T-helper 9 cell (primary cell): ENCODE measurements around the gene PKD2L2.
A peak's percentile ranks its signal among the peaks of the same experiment; 100 is the strongest.
"Not testable (repeated sequence)": the region's sequence is repeated elsewhere in the genome, so short reads cannot be mapped to it uniquely, and the experiment has no call there.

Experiments
- DNase-seq: peaks from one replicate; pipeline ENCODE4 v3.0.0-alpha.2; 2020
- total RNA-seq, 2 donors: gene quantifications; one replicate each; lab custom pipeline; 2026; lab: John Stamatoyannopoulos, UW

PKD2L2 gene
- total RNA-seq: 0.07 to 0.24 reads per million in 2 donors

GRCh38 chr5:137888863-137889759, at the start of gene PKD2L2:
Gene PKD2L2 (plus strand): TSS chr5:137889457. CDS start chr5:137889492, 35 bp downstream.
- DNase-seq: peak; percentile 59

- no peak for DNase-seq
Observed at GRCh38 chr5:137842296-137842695, 47.0 kb upstream of the PKD2L2 start.

- no peak for DNase-seq
Observed at GRCh38 chr5:137843676-137844299, 45.5 kb upstream of the PKD2L2 start.

GRCh38 chr5:137845472-137845871, 43.8 kb upstream of the PKD2L2 start:
- no peak for DNase-seq

DNA sequence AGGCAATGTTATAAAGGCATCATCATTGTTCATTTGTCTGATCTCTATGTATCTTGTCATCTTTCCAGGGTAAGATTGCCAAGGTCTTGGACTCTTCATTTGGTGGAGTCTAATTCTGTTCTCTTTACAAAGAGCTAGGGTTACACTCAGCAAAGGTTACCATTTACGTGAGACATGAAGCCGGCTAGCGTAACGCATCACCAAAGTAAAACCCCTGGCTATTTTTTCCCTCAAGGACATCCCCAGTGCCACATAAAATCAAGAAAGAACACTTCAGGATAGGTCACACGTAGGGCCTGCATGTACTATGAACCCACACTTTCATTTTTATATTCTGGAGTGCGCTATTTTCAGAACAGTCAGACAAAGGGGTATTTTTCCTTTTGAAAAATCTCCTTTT, 41.6 kb upstream of the PKD2L2 start:
- no peak for DNase-seq

GRCh38 chr5:137853165-137853564, 36.1 kb upstream of the PKD2L2 start:
- not testable (repeated sequence) for DNase-seq

DNA sequence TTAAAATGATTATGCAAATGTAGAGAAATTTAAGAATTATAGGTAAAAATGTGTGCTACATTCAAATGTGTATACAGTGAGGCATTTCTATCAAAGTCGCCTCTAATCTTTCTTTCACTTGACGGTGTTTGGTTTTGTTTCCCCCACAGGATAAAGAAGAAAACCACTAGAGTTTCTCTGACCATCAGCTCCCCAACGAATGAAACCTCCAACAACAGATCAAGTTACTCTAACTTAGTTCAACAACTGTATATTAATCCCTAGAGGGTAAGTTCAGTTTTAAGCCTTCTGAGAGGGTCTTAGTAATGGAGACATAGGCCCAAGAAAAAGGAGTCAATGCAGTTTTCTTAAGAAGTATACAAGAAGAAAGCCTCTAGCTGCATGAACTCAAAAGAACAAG, 33.1 kb upstream of the PKD2L2 start:
- DNase-seq: no peak

DNA sequence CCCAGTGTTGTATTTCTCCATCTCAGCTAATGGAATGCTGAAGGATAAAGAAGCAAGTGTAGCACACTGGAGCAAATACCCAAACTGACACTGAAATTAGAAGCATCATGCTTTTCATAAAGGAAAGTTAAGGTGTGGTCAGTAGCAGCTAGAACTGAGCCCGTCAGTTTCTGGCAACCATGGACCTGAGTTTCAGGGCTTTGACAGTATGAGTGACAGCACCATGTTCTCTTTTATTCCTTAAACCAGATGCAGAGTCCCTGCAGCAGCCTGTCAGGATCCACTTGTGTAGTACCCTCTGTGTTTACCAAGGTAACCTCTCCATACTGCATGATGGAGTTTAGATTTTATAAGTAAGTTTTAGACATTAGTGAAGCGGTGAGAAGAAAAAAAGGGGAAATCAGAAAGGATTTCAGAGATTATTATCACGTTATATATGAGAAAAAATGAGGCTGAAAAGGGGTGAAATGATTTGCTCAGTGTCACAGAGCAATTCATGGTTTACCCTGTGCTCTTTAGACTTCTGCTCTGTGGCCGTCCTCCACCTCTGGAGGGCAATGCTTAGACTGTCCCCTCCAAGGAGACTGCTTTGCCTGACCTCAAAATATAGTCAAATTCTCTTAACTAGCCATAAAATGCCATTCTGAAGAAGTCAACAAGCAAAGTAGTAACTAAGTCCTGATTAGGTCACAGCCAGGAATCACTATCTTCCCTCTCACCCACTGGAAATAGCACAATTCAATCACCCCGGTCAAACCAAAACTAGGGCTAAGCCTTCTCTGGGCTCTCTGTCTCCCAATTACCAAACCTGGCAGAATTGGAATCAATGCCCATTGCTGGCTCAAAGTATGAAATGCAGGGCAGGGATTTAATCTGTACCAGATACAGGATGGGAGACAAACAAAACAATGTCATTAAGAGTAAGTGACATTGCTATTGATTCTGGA, 32.1 kb upstream of the PKD2L2 start:
- no peak for DNase-seq

DNA sequence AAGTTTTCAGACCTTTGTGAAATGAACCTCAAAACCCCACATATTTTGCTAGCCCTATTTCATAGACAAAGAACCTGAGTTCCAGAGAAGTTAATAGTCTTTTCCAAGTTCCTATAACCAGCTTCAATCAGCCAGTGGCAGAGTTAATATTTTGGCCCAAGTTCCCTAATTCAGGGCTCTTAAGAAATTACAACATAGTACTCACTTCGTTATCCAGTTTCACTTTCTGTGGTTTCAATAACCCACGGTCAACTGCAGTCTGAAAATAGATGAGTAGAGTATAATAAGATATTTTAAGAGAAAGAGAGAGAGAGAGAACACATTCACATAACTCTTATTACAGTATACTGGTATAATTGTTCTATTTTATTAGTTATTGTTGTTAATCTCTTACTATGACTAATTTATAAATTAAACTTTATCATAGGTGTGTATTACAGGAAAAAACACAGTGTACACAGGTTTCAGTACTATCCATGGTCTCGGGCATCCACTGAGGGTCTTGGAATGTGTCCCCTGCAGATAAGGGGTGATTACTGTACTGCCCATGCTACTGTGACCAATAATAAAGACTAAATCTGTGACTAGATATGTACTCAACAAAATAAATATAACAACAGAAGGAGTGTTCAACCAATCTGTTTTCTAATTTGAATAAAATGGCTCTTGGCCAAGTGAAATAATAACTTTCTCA, 30.9 kb upstream of the PKD2L2 start:
- DNase-seq: no peak

- DNase-seq: no peak
Observed at GRCh38 chr5:137858954-137859353, 30.3 kb upstream of the PKD2L2 start.

DNA sequence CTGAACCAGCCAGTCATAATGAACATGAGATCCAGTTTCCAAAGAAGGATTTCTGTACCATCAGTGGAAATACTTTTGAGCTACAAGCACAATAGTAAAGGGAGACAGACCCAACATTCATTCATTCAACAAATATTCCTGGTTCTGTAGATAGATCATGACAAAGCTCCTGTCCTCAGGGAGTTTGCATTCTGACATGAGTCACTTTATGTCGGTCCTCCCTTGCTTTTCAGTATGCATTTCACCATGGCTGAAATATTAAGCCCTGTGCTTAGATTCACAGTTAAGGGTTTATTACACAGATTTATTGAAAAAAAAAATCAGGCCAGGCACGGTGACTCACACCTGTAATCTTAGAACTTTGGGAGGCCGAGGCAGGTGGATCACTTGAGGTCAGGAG, 27.0 kb upstream of the PKD2L2 start:
- DNase-seq: no peak

DNA sequence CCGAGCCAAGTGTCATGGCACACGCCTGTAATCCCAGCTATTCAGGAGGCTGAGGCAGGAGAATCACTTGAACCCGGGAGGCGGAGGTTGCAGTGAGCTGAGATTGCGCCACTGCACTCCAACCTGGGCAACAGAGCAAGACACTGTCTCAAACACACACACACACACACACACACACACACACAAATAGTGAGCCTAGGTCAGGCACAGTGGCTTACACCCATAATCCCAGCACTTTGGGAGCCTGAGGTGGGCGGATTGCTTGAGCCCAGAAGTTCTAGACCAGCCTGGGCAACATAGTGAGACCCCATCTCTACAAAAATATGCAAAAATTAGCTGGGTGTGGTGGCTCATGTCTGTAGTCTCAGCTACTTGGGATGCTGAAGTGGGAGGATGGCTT, 25.6 kb upstream of the PKD2L2 start:
- not testable (repeated sequence) for DNase-seq

- DNase-seq: no peak
Observed at GRCh38 chr5:137866541-137867388, 22.5 kb upstream of the PKD2L2 start.

DNA sequence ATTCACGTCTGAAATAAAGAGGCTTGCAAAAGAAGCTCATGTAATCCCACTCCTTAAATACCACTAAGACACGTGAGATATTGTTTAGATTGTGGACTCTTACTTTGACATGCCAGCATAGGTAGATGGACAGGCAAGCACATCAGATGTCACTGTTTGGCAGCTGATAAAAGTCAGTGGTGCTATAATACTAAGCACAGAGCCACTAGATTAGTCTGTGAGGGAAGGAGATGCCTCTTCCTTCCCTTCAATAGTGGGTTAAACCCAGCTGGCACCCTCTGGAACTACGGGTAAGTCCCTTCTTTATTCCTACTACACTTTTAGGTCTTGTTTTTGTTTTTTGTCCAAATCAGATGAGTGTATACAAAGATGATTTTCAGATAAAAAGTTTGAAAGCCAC, 21.6 kb upstream of the PKD2L2 start, which contains the start of gene MYOT:
MYOT (plus strand) TSS at position 197 of the 400 bp plus-strand sequence. CDS start 2,792 bp downstream, outside the sequence.
- no peak for DNase-seq

- DNase-seq: no peak
Observed at GRCh38 chr5:137870647-137871339, 18.5 kb upstream of the PKD2L2 start.

GRCh38 chr5:137871571-137871970, 17.7 kb upstream of the PKD2L2 start:
- no peak for DNase-seq

DNA sequence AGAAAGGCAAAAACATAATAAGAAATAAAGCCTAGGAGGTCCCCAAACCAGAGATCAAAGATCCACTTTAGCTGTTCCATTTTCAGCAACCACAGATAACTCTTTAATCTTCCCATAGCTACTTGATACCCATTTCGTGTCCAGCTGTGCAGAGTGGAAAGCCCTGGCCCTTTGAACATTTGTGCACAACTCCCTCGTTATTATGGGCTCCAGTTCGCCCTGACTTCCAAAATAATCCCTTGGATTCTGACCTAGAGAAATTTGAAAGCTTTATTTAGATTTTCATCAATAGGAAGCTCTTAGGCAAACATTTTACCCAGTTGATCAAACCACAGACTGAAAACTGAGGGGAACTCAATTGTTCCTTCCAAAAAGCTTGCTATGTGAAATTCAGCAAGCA, 16.8 kb upstream of the PKD2L2 start:
- no peak for DNase-seq

- DNase-seq: no peak
Observed at GRCh38 chr5:137876101-137876500, 13.2 kb upstream of the PKD2L2 start.

GRCh38 chr5:137880313-137880712, 8.9 kb upstream of the PKD2L2 start:
- DNase-seq: no peak

GRCh38 chr5:137887831-137888230, 1.4 kb upstream of the PKD2L2 start:
- no peak for DNase-seq

GRCh38 chr5:137888466-137888862, 793 bp upstream of the PKD2L2 start:
- DNase-seq: no peak
